Measurements from ENCODE around the gene POLR3B. TPM values are rescaled to one million over a fixed set of nuclear protein-coding genes. Genes with fewer than 3 reads are reported as not detected.

Gene POLR3B
- total RNA-seq, 4 donors from 2014 or later: 5.1 to 10.7 (median 7.4) TPM

DNA sequence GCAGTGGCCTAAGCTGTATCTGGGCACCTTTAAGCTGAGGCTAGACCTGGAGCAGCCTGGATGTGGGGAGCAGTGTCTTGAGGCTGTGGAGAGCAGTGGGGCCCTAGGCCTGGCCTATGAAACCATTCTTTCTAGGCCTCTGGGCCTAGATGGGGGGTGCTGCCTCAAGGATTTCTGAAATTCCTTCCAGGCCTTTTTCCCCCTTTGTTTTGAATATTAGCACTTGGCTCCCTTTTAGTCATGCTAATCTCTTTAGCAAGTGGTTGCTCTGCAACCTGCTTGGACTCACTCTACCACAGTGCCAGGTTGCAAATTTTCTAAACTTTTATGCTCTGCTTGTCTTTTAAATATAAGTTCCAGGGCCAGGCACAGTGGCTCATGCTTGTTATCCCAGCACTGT lies 183.7 kb downstream of the POLR3B start:
- no peak for DNase-seq
- H3K4me3 ChIP-seq: no peak overlapping the region
- TF ChIP-seq, protein P1, sequence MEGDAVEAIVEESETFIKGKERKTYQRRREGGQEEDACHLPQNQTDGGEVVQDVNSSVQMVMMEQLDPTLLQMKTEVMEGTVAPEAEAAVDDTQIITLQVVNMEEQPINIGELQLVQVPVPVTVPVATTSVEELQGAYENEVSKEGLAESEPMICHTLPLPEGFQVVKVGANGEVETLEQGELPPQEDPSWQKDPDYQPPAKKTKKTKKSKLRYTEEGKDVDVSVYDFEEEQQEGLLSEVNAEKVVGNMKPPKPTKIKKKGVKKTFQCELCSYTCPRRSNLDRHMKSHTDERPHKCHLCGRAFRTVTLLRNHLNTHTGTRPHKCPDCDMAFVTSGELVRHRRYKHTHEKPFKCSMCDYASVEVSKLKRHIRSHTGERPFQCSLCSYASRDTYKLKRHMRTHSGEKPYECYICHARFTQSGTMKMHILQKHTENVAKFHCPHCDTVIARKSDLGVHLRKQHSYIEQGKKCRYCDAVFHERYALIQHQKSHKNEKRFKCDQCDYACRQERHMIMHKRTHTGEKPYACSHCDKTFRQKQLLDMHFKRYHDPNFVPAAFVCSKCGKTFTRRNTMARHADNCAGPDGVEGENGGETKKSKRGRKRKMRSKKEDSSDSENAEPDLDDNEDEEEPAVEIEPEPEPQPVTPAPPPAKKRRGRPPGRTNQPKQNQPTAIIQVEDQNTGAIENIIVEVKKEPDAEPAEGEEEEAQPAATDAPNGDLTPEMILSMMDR (IDR thresholded peaks at IDR 0.05): no peak
- no peak for TF ChIP-seq POLR2A (IDR thresholded peaks at IDR 0.05)
- H3K36me3 ChIP-seq: no peaks in the 10 kb centered on the region
- H3K9me3 ChIP-seq: no peaks in the 10 kb centered on the region
- H3K27ac ChIP-seq: no peak overlapping the region
- no peaks in the 10 kb centered on the region for H3K27me3 ChIP-seq
- no peaks in the 10 kb centered on the region for H3K4me1 ChIP-seq

DNA sequence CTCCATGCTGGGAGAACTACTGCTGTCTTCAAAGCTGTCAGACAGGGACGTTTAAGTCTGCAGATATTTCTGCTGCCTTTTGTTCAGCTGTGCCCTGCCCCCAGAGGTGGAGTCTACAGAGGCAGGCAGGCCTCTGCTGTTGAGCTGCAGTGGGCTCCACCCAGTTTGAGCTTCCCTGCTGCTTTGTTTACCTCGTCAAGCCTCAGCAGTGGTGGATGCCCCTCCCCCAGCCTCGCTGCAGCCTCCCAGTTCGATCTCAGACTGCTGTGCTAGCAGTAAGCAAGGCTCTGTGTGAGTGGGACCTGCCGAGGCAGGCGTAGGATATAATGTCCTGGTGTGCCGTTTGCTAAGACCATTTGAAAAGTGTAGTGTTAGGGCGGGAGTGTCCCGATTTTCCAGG lies 193.9 kb downstream of the POLR3B start:
- no peaks in the 10 kb centered on the region for H3K27me3 ChIP-seq
- H3K27ac ChIP-seq: no peak overlapping the region
- TF ChIP-seq, protein P1 (IDR thresholded peaks at IDR 0.05): no peak
- TF ChIP-seq POLR2A (IDR thresholded peaks at IDR 0.05): no peak
- H3K36me3 ChIP-seq: no peaks in the 10 kb centered on the region
- H3K4me1 ChIP-seq: no peaks in the 10 kb centered on the region
- no peak for DNase-seq
- H3K4me3 ChIP-seq: no peak overlapping the region
- no peaks in the 10 kb centered on the region for H3K9me3 ChIP-seq

DNA sequence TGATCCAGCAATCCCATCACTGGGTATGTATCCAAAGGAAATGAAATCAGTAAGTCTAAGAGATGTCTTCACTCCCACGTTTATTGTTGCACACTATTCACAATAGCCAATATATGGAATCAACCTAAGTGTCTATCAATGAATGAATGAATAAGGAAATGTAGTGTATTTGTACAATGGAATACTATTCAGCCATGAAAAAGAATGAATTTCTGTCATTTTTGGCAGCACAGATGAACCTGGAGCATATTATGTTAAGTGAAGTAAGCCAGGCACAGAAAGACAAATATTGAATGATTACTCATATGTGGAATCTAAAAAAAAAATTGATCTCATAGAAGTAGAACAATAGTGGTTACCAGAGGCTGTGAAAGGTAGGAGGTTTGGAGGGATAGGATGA lies 194.7 kb downstream of the POLR3B start:
- TF ChIP-seq POLR2A (IDR thresholded peaks at IDR 0.05): no peak
- TF ChIP-seq, protein P1 (IDR thresholded peaks at IDR 0.05): no peak
- no peak overlapping the region for H3K4me3 ChIP-seq
- H3K27me3 ChIP-seq: no peaks in the 10 kb centered on the region
- H3K27ac ChIP-seq: no peak overlapping the region
- no peaks in the 10 kb centered on the region for H3K9me3 ChIP-seq
- no peaks in the 10 kb centered on the region for H3K36me3 ChIP-seq
- H3K4me1 ChIP-seq: no peaks in the 10 kb centered on the region
- no peak for DNase-seq

Other genes with a start within 250 kb of the POLR3B start
- 1 to 10 TPM; 2.1 to 7.7 (median 4.6) TPM for gene NUAK1, start 218.8 kb upstream of the POLR3B start, total RNA-seq
- 10 to 100 TPM; 15.5 to 24.5 (median 21.0) TPM for gene CKAP4, start 109.7 kb upstream of the POLR3B start, total RNA-seq
- 10 to 100 TPM; 39.9 to 63.5 (median 48.9) TPM for gene TCP11L2, start 55.0 kb upstream of the POLR3B start, total RNA-seq
- not detected for gene RFX4, start 225.3 kb downstream of the POLR3B start, total RNA-seq